Common myeloid progenitor, CD34-positive (primary cell): ENCODE data around the gene ZNF385B.
A peak's percentile ranks its signal among the peaks of the same experiment; 100 is the strongest.

Source experiments
- CTCF ChIA-PET: fragments of 350-600 bp; sonication (Branson Sonifier 250); formaldehyde crosslinking; loops from one replicate; lab custom pipeline; 2021; ENCODE audit warnings: antibody characterized with exemption; lab: Charles Lee
- POLR2A ChIA-PET: fragments of 350-600 bp; sonication (Branson Sonifier 250); formaldehyde crosslinking; loops from one replicate; lab custom pipeline; 2021; ENCODE audit warnings: antibody characterized with exemption; lab: Charles Lee
- DNase-seq, 3 donors: peaks; one replicate each; pipeline versions ENCODE4 v3.0.0 to v3.0.0-alpha.2; 2013
- H3K27ac ChIP-seq, 2 experiments: 1 replicate in 1 of 2; 2 replicates in 1 of 2; pipeline ENCODE4 v1.7.0; 2013; ENCODE audit warnings: inconsistent platforms in 2 of 2, low read length in 2 of 2, mild to moderate bottlenecking in 2 of 2, low read depth in 1 of 2, moderate library complexity in 1 of 2; ENCODE audit not compliant: severe bottlenecking in 2 of 2, insufficient read depth in 1 of 2, poor library complexity in 1 of 2
- H3K27me3 ChIP-seq, 5 experiments: replicated peaks in 2 of 5; 1 replicate in 3 of 5; 2 replicates in 2 of 5; pipeline versions ENCODE4 v1.6.1 to v1.7.0; 2013; ENCODE audit warnings: low read length in 4 of 5, mild to moderate bottlenecking in 2 of 5, moderate library complexity in 2 of 5, inconsistent platforms in 1 of 5; ENCODE audit not compliant: insufficient read depth in 5 of 5, control insufficient read depth in 4 of 5
- H3K36me3 ChIP-seq, 4 experiments: 1 replicate in 2 of 4; 2 replicates in 2 of 4; pipeline versions ENCODE4 v1.6.1 to v1.7.0; 2013; ENCODE audit warnings: low read length in 3 of 4, control low read depth in 1 of 4, mild to moderate bottlenecking in 1 of 4; ENCODE audit not compliant: control insufficient read depth in 4 of 4, insufficient read depth in 4 of 4
- H3K4me1 ChIP-seq, 4 experiments: 1 replicate in 3 of 4; 2 replicates in 1 of 4; pipeline versions ENCODE4 v1.6.1 to v1.7.1; 2013; ENCODE audit warnings: low read length in 3 of 4, mild to moderate bottlenecking in 3 of 4, control low read depth in 1 of 4, inconsistent platforms in 1 of 4, moderate library complexity in 1 of 4; ENCODE audit not compliant: control insufficient read depth in 4 of 4, insufficient read depth in 4 of 4; ENCODE audit errors: control extremely low read depth in 1 of 4
- H3K4me3 ChIP-seq, 7 experiments: 1 replicate in 4 of 7; 2 replicates in 3 of 7; pipeline versions ENCODE4 v1.5.1 to v1.7.0; 2013; ENCODE audit warnings: mild to moderate bottlenecking in 7 of 7, low read length in 6 of 7, moderate library complexity in 6 of 7, inconsistent platforms in 2 of 7, low read depth in 2 of 7, control low read depth in 1 of 7; ENCODE audit not compliant: insufficient read depth in 4 of 7, control insufficient read depth in 1 of 7; ENCODE audit errors: extremely low read depth in 1 of 7
- H3K9me3 ChIP-seq, 5 experiments: 1 replicate in 4 of 5; 2 replicates in 1 of 5; pipeline versions ENCODE4 v1.6.1 to v1.7.1; 2013; ENCODE audit warnings: low read length in 4 of 5, mild to moderate bottlenecking in 2 of 5, inconsistent platforms in 1 of 5, low read depth in 1 of 5, moderate library complexity in 1 of 5; ENCODE audit not compliant: control insufficient read depth in 4 of 5, insufficient read depth in 2 of 5; ENCODE audit errors: control extremely low read depth in 1 of 5
- WGBS: methylation state at CpG from one replicate; pipeline ENCODE4 v1.1.5; 2013; ENCODE audit not compliant: insufficient coverage; 5-methylcytosine and 5-hydroxymethylcytosine counted together

Gene ZNF385B

GRCh38 chr2:179441551-179441950 is 419.9 kb downstream of the ZNF385B start:
- H3K4me1 ChIP-seq = peaks cover 0 to 2% (median under 1%) of the 10 kb centered on the region in 4 experiments
- ChIA-PET POLR2A (no interaction called here), CTCF (interaction anchor here (0.5 to 2.2 kb wide), 9 partner anchors 9 to 99 kb away, joined by 3 to 6 read pairs (median 3); no protein-coding TSS in a partner anchor)
- H3K36me3 ChIP-seq = no peaks in the 10 kb centered on the region
- 95% methylated on average over 2 of the region's 2 CpGs for WGBS
- H3K9me3 ChIP-seq = no peaks in the 10 kb centered on the region
- H3K27me3 ChIP-seq = peaks cover 0 to 7% (median 0%) of the 10 kb centered on the region in 5 experiments
- no peak overlapping the region for H3K27ac ChIP-seq
- DNase-seq = no peak
- H3K4me3 ChIP-seq = no peak overlapping the region

GRCh38 chr2:179440642-179441251 is 420.7 kb downstream of the ZNF385B start:
- DNase-seq = peak; percentile 48 to 77 (median 69)
- CTCF ChIA-PET = interaction anchor here (0.5 to 2.2 kb wide), 11 partner anchors 8 to 219 kb away, joined by 3 to 6 read pairs (median 4); no protein-coding TSS in a partner anchor

GRCh38 chr2:179438654-179439053 is 422.8 kb downstream of the ZNF385B start:
- Histone ChIP-seq H3K4me3 (no peak overlapping the region), H3K36me3 (no peaks in the 10 kb centered on the region), H3K27me3 (peaks cover 0 to 4% (median 0%) of the 10 kb centered on the region in 5 experiments), H3K27ac (no peak overlapping the region), H3K4me1 (peaks cover 0 to 2% (median under 1%) of the 10 kb centered on the region in 4 experiments), H3K9me3 (no peaks in the 10 kb centered on the region)
- ChIA-PET POLR2A (no interaction called here), CTCF (interaction anchor here (1.1 to 1.6 kb wide), 2 partner anchors 17 to 219 kb away, joined by 3 to 6 read pairs; no protein-coding TSS in a partner anchor)
- no peak for DNase-seq
- WGBS = 80% methylated on average over 2 of the region's 4 CpGs

More at GRCh38 chr2:179440642-179441251, 420.7 kb downstream of the ZNF385B start:
- no peaks in the 10 kb centered on the region for H3K9me3 ChIP-seq
- H3K27me3 ChIP-seq = peaks cover 0 to 7% (median 0%) of the 10 kb centered on the region in 5 experiments
- no peak overlapping the region for H3K4me3 ChIP-seq
- WGBS = 88% methylated on average over 5 of the region's 5 CpGs
- H3K4me1 ChIP-seq = peaks cover 0 to 2% (median under 1%) of the 10 kb centered on the region in 4 experiments
- no peaks in the 10 kb centered on the region for H3K36me3 ChIP-seq
- no peak overlapping the region for H3K27ac ChIP-seq
- POLR2A ChIA-PET = no interaction called here

- WGBS = 100% methylated on average over 3 of the region's 3 CpGs
- DNase-seq = no peak
- Histone ChIP-seq H3K4me1 (peaks cover 0 to 2% (median under 1%) of the 10 kb centered on the region in 4 experiments), H3K27ac (no peak overlapping the region), H3K4me3 (no peak overlapping the region), H3K27me3 (peaks cover 0 to 3% (median 0%) of the 10 kb centered on the region in 5 experiments), H3K9me3 (no peaks in the 10 kb centered on the region), H3K36me3 (no peaks in the 10 kb centered on the region)
- POLR2A ChIA-PET = interaction anchor here (0.6 kb wide), 1 partner anchor 308 kb away, joined by 3 read pairs; no protein-coding TSS in a partner anchor
- CTCF ChIA-PET = no interaction called here
Observed at GRCh38 chr2:179437430-179437829, 424.0 kb downstream of the ZNF385B start.

GRCh38 chr2:179435566-179435965 is 425.8 kb downstream of the ZNF385B start:
- ChIA-PET CTCF (no interaction called here), POLR2A (no interaction called here)
- no peak for DNase-seq
- H3K4me1 ChIP-seq = no peaks in the 10 kb centered on the region
- no peak overlapping the region for H3K4me3 ChIP-seq
- H3K36me3 ChIP-seq = no peaks in the 10 kb centered on the region
- H3K9me3 ChIP-seq = no peaks in the 10 kb centered on the region
- WGBS = no CpG with 5 or more reads among the region's 2 CpGs
- no peak overlapping the region for H3K27ac ChIP-seq
- H3K27me3 ChIP-seq = peaks cover 0 to 3% (median 0%) of the 10 kb centered on the region in 5 experiments

- Histone ChIP-seq H3K27ac (no peak overlapping the region), H3K9me3 (no peaks in the 10 kb centered on the region), H3K36me3 (no peaks in the 10 kb centered on the region), H3K4me1 (no peaks in the 10 kb centered on the region), H3K27me3 (peaks cover 0 to 3% (median 0%) of the 10 kb centered on the region in 5 experiments), H3K4me3 (no peak overlapping the region)
- ChIA-PET POLR2A (no interaction called here), CTCF (no interaction called here)
- WGBS = 89% methylated on average over 4 of the region's 4 CpGs
- DNase-seq = no peak
Observed at GRCh38 chr2:179435000-179435399, 426.4 kb downstream of the ZNF385B start.

- no peaks in the 10 kb centered on the region for H3K36me3 ChIP-seq
- CTCF ChIA-PET = no interaction called here
- H3K27me3 ChIP-seq = peaks cover 0 to 6% (median 2%) of the 10 kb centered on the region in 5 experiments
- H3K9me3 ChIP-seq = no peaks in the 10 kb centered on the region
- H3K4me3 ChIP-seq = no peak overlapping the region
- no peak for DNase-seq
- H3K4me1 ChIP-seq = no peaks in the 10 kb centered on the region
- POLR2A ChIA-PET = no interaction called here
- WGBS = 100% methylated on average over 1 of the region's 1 CpG
- no peak overlapping the region for H3K27ac ChIP-seq
Observed at GRCh38 chr2:179434357-179434756, 427.1 kb downstream of the ZNF385B start.
